ENCODE results near the gene GPATCH4. TPM values are rescaled to one million over a fixed set of nuclear protein-coding genes. Genes with fewer than 3 reads are reported as not detected.

Gene GPATCH4
- total RNA-seq, 1 experiment from 2014 or later = 71.7 TPM

GRCh38 chr1:156638189-156638985 lies 37.1 kb upstream of the GPATCH4 start:
- Histone ChIP-seq H3K18ac (ENCODE audit: insufficient read length, low read depth, low read length) (no peak overlapping the region), H2BK120ac (ENCODE audit: low read depth, low read length, poor library complexity, severe bottlenecking) (no peak overlapping the region), H2BK20ac (ENCODE audit: low read depth, low read length, poor library complexity, severe bottlenecking) (no peak overlapping the region), H2AK5ac (ENCODE audit: insufficient read length, low read length) (no peak overlapping the region), H3K4me2 (ENCODE audit: insufficient read depth, insufficient read length, low read length) (no peak overlapping the region), H2BK15ac (ENCODE audit: low read depth, low read length) (no peak overlapping the region), H3K56ac (ENCODE audit: insufficient read length, low read depth, low read length) (no peak overlapping the region), H4K91ac (ENCODE audit: insufficient read length, low read depth, low read length) (no peak overlapping the region), H4K5ac (ENCODE audit: insufficient read length, low read depth, low read length) (no peak overlapping the region), H3K4ac (ENCODE audit: low read depth, low read length) (no peak overlapping the region), H3K79me2 (ENCODE audit: insufficient read depth, low read length) (no peaks in the 10 kb centered on the region), H3K27ac (ENCODE audit: insufficient read length, low read depth, low read length) (no peak overlapping the region), H3K14ac (ENCODE audit: insufficient read depth, low read length) (no peak overlapping the region), H3K9me3 (ENCODE audit: control insufficient read depth, low read depth, low read length) (no peaks in the 10 kb centered on the region), H3K27me3 (ENCODE audit: insufficient read depth, low read length) (peaks cover 10% of the 10 kb centered on the region; the same call in 1 of the 2 replicates), H2BK5ac (ENCODE audit: insufficient read length, low read length) (no peak overlapping the region), H3K79me1 (ENCODE audit: insufficient read depth, low read depth, low read length, poor library complexity, severe bottlenecking) (no peaks in the 10 kb centered on the region), H3K4me1 (ENCODE audit: insufficient read depth, low read length) (peaks cover 4% of the 10 kb centered on the region; the same call in 1 of the 2 replicates), H2BK12ac (ENCODE audit: insufficient read length, low read depth, low read length) (no peak overlapping the region), H4K8ac (replicated peaks; ENCODE audit: insufficient read length, low read depth, low read length) (no peak overlapping the region), H3T11ph (ENCODE audit: low read length) (no peak overlapping the region), H3K23ac (ENCODE audit: insufficient read length, low read depth, low read length) (no peak overlapping the region), H3K9ac (ENCODE audit: extremely low read depth, insufficient read length, low read length) (no peak overlapping the region), H3K23me2 (ENCODE audit: insufficient read length, low read depth, low read length, poor library complexity, severe bottlenecking) (peaks cover 11% of the 10 kb centered on the region), H4K20me1 (ENCODE audit: control insufficient read depth, insufficient read depth, insufficient read length) (no peaks in the 10 kb centered on the region), H2AFZ (ENCODE audit: low read length) (no peak overlapping the region)
- H3K4me3 Mint-ChIP-seq = no peak overlapping the region
- H3K9me3 Mint-ChIP-seq = no peaks in the 10 kb centered on the region; a peak in 1 of 5 replicates
- WGBS (ENCODE audit: extremely low coverage, insufficient read length, low lambda C conversion rate) = no CpG with 5 or more reads among the region's 8 CpGs
- H3K4me1 Mint-ChIP-seq = peaks cover 19 to 39% of the 10 kb centered on the region in 2 experiments
- H3K36me3 Mint-ChIP-seq (ENCODE audit: insufficient read depth in 1 of 3, low read depth in 3 of 3) = no peaks in the 10 kb centered on the region
- DNase-seq = no peak
- peaks cover 93% of the 10 kb centered on the region for H3K27me3 Mint-ChIP-seq (ENCODE audit: low read depth)
- H3K27ac Mint-ChIP-seq = peak overlapping the region in 1 of 3 experiments; percentile 45; a peak in 1 of 7 replicates
- no peak for TF ChIP-seq CTCF (conservative IDR thresholded peaks at IDR 0.05)
